ENCODE data around the gene COL21A1. TPM values are rescaled to one million over a fixed set of nuclear protein-coding genes. Genes with fewer than 3 reads are reported as not detected.

Gene COL21A1
- total RNA-seq, 1 experiment from 2014 or later: 3.3 TPM

GRCh38 chr6:56065408-56065807, 182.0 kb downstream of the COL21A1 start:
- in situ Hi-C loops (cut with HindIII; ENCODE audit: low pct_unique_long_range_greater_than_20kb, low sequenced_read_pairs) (no loop called here), intact Hi-C loops (cut with micrococcal nuclease; ENCODE audit: unreplicated experiment) (no loop called here)
- CTCF ChIA-PET: no interaction called here

DNA sequence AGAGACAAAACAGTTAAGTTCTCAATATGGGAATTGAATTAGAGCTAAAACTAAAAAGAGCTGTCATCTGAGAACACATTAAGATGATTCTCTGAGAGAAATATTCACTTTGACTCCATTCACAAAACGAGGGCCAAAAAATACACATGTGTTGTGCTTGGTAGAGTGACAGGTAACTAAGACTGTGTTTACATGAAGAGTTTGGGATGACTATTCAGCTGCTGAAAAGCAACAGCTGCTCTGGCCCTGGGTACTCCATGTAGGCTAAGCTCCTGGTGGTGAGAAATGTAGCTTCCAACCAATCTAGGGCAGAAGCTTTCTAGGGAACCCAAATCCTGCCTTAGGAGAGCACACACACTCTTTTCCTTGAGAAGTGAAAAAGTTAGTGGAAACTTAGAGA, 184.5 kb downstream of the COL21A1 start:
- CTCF ChIA-PET: no interaction called here
- Histone ChIP-seq H3K4me1 (ENCODE audit: control insufficient read depth, insufficient read depth, low read length) (no peaks in the 10 kb centered on the region), H3K36me3 (ENCODE audit: control insufficient read depth, insufficient read depth, low read length) (no peaks in the 10 kb centered on the region), H3K9me3 (ENCODE audit: control insufficient read depth, insufficient read depth, low read depth, low read length) (no peaks in the 10 kb centered on the region), H3K27ac (ENCODE audit: low read length) (no peak overlapping the region), H3K27me3 (ENCODE audit: control insufficient read depth, insufficient read depth, low read length) (no peaks in the 10 kb centered on the region), H3K4me3 (ENCODE audit: low read depth in 2 of 2, low read length in 2 of 2) (no peak overlapping the region)
- DNase-seq (ENCODE audit: low read depth, low spot score) (no peak), ATAC-seq (no peak)
- BruUV-seq (replicated peaks): no TSS peak
- POLR2A ChIA-PET: no interaction called here
- intact Hi-C loops (cut with micrococcal nuclease; ENCODE audit: unreplicated experiment) (no loop called here), in situ Hi-C loops (cut with HindIII; ENCODE audit: low pct_unique_long_range_greater_than_20kb, low sequenced_read_pairs) (no loop called here)
- no peak for TF ChIP-seq CTCF (IDR thresholded peaks at IDR 0.05)
- TF ChIP-seq SIN3A (IDR thresholded peaks at IDR 0.05; ENCODE audit: borderline replicate concordance, insufficient read depth, low read depth, low read length): no peak
- no peak for TF ChIP-seq POLR2AphosphoS5 (IDR thresholded peaks at IDR 0.05; ENCODE audit: low read depth, low read length)
- TF ChIP-seq, protein P1, sequence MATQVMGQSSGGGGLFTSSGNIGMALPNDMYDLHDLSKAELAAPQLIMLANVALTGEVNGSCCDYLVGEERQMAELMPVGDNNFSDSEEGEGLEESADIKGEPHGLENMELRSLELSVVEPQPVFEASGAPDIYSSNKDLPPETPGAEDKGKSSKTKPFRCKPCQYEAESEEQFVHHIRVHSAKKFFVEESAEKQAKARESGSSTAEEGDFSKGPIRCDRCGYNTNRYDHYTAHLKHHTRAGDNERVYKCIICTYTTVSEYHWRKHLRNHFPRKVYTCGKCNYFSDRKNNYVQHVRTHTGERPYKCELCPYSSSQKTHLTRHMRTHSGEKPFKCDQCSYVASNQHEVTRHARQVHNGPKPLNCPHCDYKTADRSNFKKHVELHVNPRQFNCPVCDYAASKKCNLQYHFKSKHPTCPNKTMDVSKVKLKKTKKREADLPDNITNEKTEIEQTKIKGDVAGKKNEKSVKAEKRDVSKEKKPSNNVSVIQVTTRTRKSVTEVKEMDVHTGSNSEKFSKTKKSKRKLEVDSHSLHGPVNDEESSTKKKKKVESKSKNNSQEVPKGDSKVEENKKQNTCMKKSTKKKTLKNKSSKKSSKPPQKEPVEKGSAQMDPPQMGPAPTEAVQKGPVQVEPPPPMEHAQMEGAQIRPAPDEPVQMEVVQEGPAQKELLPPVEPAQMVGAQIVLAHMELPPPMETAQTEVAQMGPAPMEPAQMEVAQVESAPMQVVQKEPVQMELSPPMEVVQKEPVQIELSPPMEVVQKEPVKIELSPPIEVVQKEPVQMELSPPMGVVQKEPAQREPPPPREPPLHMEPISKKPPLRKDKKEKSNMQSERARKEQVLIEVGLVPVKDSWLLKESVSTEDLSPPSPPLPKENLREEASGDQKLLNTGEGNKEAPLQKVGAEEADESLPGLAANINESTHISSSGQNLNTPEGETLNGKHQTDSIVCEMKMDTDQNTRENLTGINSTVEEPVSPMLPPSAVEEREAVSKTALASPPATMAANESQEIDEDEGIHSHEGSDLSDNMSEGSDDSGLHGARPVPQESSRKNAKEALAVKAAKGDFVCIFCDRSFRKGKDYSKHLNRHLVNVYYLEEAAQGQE (IDR thresholded peaks at IDR 0.05; ENCODE audit: insufficient read depth in 1 of 2, low read depth in 2 of 2, low read length in 1 of 2): no peak
- TF ChIP-seq TCF7L2 (IDR thresholded peaks at IDR 0.05; ENCODE audit: low read depth, low read length): no peak

More at GRCh38 chr6:56065408-56065807, 182.0 kb downstream of the COL21A1 start:
- Histone ChIP-seq H3K36me3 (ENCODE audit: control insufficient read depth, insufficient read depth, low read length) (no peaks in the 10 kb centered on the region), H3K27ac (ENCODE audit: low read length) (no peak overlapping the region), H3K4me1 (ENCODE audit: control insufficient read depth, insufficient read depth, low read length) (no peaks in the 10 kb centered on the region), H3K27me3 (ENCODE audit: control insufficient read depth, insufficient read depth, low read length) (no peaks in the 10 kb centered on the region), H3K4me3 (ENCODE audit: low read depth in 2 of 2, low read length in 2 of 2) (no peak overlapping the region), H3K9me3 (ENCODE audit: control insufficient read depth, insufficient read depth, low read depth, low read length) (no peaks in the 10 kb centered on the region)
- POLR2A ChIA-PET: no interaction called here
- TF ChIP-seq CTCF (IDR thresholded peaks at IDR 0.05) (0 out of 2 replicates have a peak, but pooled peaks have one; percentile 3), SIN3A (IDR thresholded peaks at IDR 0.05; ENCODE audit: borderline replicate concordance, insufficient read depth, low read depth, low read length) (no peak)
- no peak for DNase-seq (ENCODE audit: low read depth, low spot score)
- ATAC-seq: no peak
- BruUV-seq (replicated peaks): no TSS peak

All from Panc1 (cell line).